Skeletal muscle tissue (tissue), 4 donors: Measurements from ENCODE around the gene MBD3L3. TPM values are rescaled to one million over a fixed set of nuclear protein-coding genes. Genes with fewer than 3 reads are reported as not detected.
"Not testable (repeated sequence)": the region's sequence is repeated elsewhere in the genome, so short reads cannot be mapped to it uniquely, and the experiment has no call there.

Experiments used
- H3K27ac ChIP-seq: one replicate; pipeline ENCODE4 v1.7.0; 2013; ENCODE audit warnings: mild to moderate bottlenecking, low read depth, low read length, inconsistent platforms
- H3K27me3 ChIP-seq, 3 donors: one replicate each; pipeline ENCODE4 v1.7.0; 2013; ENCODE audit warnings: low read length in 3 of 3; ENCODE audit not compliant: control insufficient read depth in 3 of 3, insufficient read depth in 3 of 3
- H3K36me3 ChIP-seq, 3 donors: one replicate each; pipeline ENCODE4 v1.7.0; 2013; ENCODE audit warnings: low read length in 3 of 3; ENCODE audit not compliant: control insufficient read depth in 3 of 3, insufficient read depth in 3 of 3
- H3K4me1 ChIP-seq, 3 donors: one replicate each; pipeline ENCODE4 v1.7.0; 2013; ENCODE audit warnings: low read length in 3 of 3, mild to moderate bottlenecking in 3 of 3; ENCODE audit not compliant: control insufficient read depth in 3 of 3, insufficient read depth in 3 of 3
- H3K4me3 ChIP-seq, 3 donors: one replicate each; pipeline ENCODE4 v1.7.0; 2013; ENCODE audit warnings: low read length in 3 of 3
- H3K9ac ChIP-seq, 3 donors: one replicate each; pipeline ENCODE4 v1.7.0; 2013; ENCODE audit warnings: low read length in 3 of 3, mild to moderate bottlenecking in 3 of 3, moderate library complexity in 2 of 3, low read depth in 1 of 3
- H3K9me3 ChIP-seq, 3 donors: one replicate each; pipeline ENCODE4 v1.7.0; 2013; ENCODE audit warnings: low read length in 3 of 3; ENCODE audit not compliant: control insufficient read depth in 3 of 3
- total RNA-seq: library from RNA; depleted of rRNA; stranded (reverse); fragments of >200 nt; gene quantifications from one replicate; pipeline ENCODE4 v1.2.3, GENCODE V29; 2014
- donor health status: Osteomylitis.

Gene MBD3L3
- total RNA-seq, 1 donor from 2014 or later: not detected

DNA sequence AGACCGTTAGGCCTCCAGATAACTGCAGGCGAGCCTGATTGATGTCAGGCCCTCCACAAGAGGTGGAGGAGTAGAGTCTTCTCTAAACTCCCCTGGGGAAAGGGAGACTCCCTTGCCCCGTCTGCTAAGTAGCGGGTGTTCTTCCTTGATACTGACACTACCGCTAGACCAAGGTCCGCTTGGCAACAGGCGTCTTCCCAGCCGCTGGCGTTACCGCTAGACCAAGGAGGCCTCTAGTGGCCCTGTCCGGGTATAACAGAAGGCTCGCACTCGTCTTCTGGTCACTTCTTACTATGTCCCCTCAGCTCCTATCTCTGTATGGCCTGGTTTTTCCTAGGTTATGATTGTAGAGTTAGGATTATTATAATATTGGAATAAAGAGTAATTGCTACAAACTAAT lies 8.6 kb upstream of the MBD3L3 start:
- H3K27ac ChIP-seq, H3K9ac ChIP-seq, H3K27me3 ChIP-seq, H3K4me3 ChIP-seq, H3K9me3 ChIP-seq, H3K36me3 ChIP-seq: not testable (repeated sequence)
- peaks cover 4 to 14% (median 7%) of the 10 kb centered on the region in 3 donors for H3K4me1 ChIP-seq

GRCh38 chr19:7063764-7064418 lies 5.4 kb upstream of the MBD3L3 start:
- H3K9ac ChIP-seq: no peak overlapping the region
- no peak overlapping the region for H3K4me3 ChIP-seq
- H3K27me3 ChIP-seq: no peaks in the 10 kb centered on the region
- no peak overlapping the region for H3K27ac ChIP-seq
- H3K9me3 ChIP-seq: no peaks in the 10 kb centered on the region
- no peaks in the 10 kb centered on the region for H3K36me3 ChIP-seq
- H3K4me1 ChIP-seq: no peaks in the 10 kb centered on the region

DNA sequence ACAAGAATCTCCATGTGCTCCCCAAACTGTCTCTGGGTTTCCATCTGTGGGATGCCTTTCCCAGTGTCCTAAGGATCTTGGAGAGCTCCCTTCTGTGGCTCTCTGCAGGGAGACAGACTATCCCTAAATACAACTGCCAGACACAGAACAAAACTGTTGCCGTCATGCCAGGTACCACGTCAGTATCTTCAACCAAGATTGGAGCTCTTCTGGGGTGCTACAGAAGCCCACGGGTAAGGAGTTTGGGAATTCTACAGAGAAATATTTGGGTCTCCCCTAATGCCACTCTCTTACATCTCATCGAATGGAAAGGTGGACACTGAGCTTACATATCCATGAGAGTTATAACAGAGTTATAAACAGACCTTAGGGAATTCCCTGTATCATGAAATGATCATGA lies 4.9 kb upstream of the MBD3L3 start:
- no peaks in the 10 kb centered on the region for H3K9me3 ChIP-seq
- no peak overlapping the region for H3K9ac ChIP-seq
- no peaks in the 10 kb centered on the region for H3K36me3 ChIP-seq
- H3K27me3 ChIP-seq: no peaks in the 10 kb centered on the region
- H3K4me1 ChIP-seq: no peaks in the 10 kb centered on the region
- no peak overlapping the region for H3K4me3 ChIP-seq
- H3K27ac ChIP-seq: no peak overlapping the region

DNA sequence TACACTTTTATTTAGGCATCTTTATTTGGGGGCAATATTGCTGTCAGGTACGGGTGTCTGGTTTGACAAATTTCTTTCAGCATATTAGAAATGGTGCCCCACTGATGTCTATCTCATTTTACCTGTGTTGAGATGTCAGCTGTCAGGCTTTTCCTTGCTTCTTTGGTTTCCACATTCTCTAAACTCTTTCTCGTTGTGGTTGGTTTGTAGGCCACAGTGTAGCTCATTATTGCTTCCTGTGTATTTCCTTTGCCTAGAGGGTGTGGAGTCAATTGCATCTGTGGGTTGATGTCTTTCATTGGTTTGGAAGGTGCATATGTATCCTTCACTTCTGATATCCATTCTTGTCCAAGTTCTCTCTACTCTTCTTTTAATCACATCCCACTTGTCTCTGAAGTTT lies 1.5 kb upstream of the MBD3L3 start:
- not testable (repeated sequence) for H3K4me1 ChIP-seq, H3K9ac ChIP-seq, H3K27ac ChIP-seq, H3K36me3 ChIP-seq, H3K27me3 ChIP-seq, H3K4me3 ChIP-seq, H3K9me3 ChIP-seq

GRCh38 chr19:7056371-7056770 lies 2.1 kb downstream of the MBD3L3 start:
- not testable (repeated sequence) for H3K4me3 ChIP-seq, H3K9me3 ChIP-seq, H3K4me1 ChIP-seq, H3K27ac ChIP-seq, H3K27me3 ChIP-seq, H3K9ac ChIP-seq, H3K36me3 ChIP-seq

- not testable (repeated sequence) for H3K4me1 ChIP-seq, H3K36me3 ChIP-seq, H3K9ac ChIP-seq, H3K27ac ChIP-seq, H3K4me3 ChIP-seq, H3K9me3 ChIP-seq, H3K27me3 ChIP-seq
Observed at GRCh38 chr19:7055679-7056078, 2.8 kb downstream of the MBD3L3 start.

- H3K9ac ChIP-seq, H3K4me1 ChIP-seq, H3K4me3 ChIP-seq, H3K36me3 ChIP-seq, H3K27me3 ChIP-seq, H3K27ac ChIP-seq, H3K9me3 ChIP-seq: not testable (repeated sequence)
Observed at GRCh38 chr19:7054635-7055368, 3.7 kb downstream of the MBD3L3 start.

- not testable (repeated sequence) for H3K36me3 ChIP-seq, H3K9me3 ChIP-seq, H3K4me1 ChIP-seq, H3K4me3 ChIP-seq, H3K27me3 ChIP-seq, H3K27ac ChIP-seq, H3K9ac ChIP-seq
Observed at GRCh38 chr19:7052896-7053295, 5.6 kb downstream of the MBD3L3 start.

- not testable (repeated sequence) for H3K27ac ChIP-seq, H3K36me3 ChIP-seq, H3K4me3 ChIP-seq, H3K9me3 ChIP-seq, H3K27me3 ChIP-seq, H3K4me1 ChIP-seq, H3K9ac ChIP-seq
Observed at GRCh38 chr19:7051421-7051820, 7.1 kb downstream of the MBD3L3 start.

DNA sequence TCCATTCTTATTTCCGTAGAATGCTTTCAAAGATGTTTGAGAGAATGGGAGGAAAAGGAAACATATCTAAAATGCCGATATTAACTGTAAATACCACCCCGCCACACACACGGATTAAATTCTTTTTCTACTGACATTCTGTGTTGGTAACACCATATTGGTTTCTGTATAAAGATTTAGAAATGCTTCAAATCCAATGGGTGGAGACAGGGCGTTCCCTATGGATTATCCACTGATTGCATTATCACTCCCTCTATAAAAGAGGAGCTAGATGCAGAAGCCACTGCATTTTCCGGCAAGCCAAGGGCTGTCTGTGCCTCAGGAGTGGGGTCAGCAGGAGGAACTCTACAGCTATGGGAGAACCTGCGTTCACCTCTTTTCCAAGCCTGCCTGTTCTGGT lies 9.5 kb downstream of the MBD3L3 start, which contains the start of gene MBD3L2:
MBD3L2 (plus strand) TSS at position 301 of the 400 bp plus-strand sequence; CDS start at position 354, 53 bp downstream.
- not testable (repeated sequence) for H3K27me3 ChIP-seq, H3K27ac ChIP-seq, H3K4me3 ChIP-seq, H3K9ac ChIP-seq, H3K36me3 ChIP-seq, H3K4me1 ChIP-seq, H3K9me3 ChIP-seq
